ENCODE results near the gene SRMS.

GRCh38 chr20:63588641-63589041 is 41.1 kb upstream of the SRMS start:
- TF ChIP-seq CTCF (IDR thresholded peaks at IDR 0.05) (no peak), POLR2A (IDR thresholded peaks at IDR 0.05) (no peak), POLR2AphosphoS5 (IDR thresholded peaks at IDR 0.05; ENCODE audit: insufficient read depth in 1 of 2, low read depth in 1 of 2) (no peak)
